Middle frontal gyrus (tissue), 1 donor: ENCODE measurements around the gene CATSPERE.
"Not testable (repeated sequence)": the region's sequence is repeated elsewhere in the genome, so short reads cannot be mapped to it uniquely, and the experiment has no call there.

Source experiments
- DNase-seq: peaks from one replicate; pipeline ENCODE4 v3.0.0-alpha.2; 2015; ENCODE audit warnings: low spot score; ENCODE audit errors: extremely low spot score

The CATSPERE gene

DNA sequence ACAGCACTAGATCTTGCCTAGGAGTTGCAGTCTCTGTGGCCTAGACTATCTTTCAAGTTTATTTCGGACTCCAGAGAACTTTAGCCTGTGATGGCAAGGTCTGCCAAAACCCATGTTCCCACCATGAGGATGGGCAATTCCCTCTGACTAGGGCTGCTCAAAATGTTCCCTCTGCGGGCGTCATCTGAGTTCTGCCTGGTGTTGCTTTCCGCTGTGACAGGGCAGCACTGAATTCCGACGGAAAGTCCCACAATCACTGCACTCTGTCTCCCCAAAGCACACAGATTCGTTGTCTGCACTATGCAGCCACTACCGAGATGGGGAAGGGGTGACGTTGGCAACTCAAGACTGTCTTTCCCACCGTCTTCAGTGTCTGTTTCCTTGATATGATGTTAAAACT, 75.2 kb downstream of the CATSPERE start:
- DNase-seq, result no peak

DNA sequence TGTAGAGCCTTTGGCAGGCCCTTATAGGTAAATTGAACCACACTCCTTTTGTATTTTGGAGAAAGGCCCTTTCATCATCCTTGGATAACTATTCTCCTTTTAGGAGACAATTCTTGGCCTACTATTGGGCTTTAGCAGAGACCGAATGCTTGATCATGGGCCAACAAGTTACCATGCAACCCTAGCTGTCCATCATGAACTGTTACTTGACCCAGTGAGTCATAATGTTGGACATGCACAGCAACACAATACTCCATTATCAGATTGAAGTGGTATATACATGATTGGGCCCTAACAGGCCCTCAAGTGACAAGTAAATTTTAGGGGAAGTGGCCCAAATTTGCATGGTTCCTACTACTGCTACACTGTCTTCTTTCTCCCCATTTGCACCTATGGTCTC, 84.4 kb downstream of the CATSPERE start:
- DNase-seq, result no peak

DNA sequence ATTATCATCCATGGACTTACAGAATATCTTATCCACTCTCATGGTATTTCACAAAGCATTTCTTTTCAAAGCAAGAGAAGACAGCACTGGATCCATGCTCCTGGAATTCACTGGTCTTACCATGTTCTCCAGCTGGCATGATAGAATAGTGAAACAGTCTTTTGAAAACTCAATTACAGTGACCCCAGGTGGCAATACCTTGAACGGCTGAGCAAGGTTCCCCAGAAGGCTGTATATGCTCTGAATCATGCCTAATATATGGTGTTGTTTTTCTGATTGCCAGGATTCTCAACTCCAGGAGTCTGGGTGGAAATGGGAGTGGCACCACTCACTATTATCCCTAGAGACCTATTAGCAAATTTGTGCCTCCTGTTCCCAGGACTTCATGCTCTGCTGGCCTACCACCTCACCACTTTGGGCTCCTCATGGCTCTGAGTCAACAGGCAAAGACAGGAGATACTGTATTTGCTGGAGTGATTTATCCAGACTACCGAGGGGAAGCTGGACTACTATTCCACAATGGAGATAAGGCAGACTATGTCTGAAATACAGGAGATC, 87.6 kb downstream of the CATSPERE start:
- no peak for DNase-seq

DNA sequence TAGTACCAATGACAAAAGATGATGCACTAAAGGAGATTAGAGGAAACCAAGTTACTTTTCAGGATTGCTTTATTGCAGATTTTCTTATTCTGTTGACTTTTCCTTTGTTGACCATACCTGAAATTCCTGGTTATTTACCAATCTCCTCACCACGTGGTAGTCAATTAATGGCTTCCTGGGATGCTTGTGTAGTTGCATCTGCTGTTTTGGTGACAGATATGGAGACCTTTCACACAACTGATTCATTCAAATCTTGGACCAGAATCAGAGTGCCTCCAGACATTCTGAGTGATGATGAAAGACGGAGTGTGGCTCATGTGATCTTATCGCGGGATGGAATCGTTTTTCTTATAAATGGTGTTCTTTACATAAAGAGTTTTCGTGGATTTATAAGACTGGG, 91.3 kb downstream of the CATSPERE start:
- DNase-seq, result no peak

DNA sequence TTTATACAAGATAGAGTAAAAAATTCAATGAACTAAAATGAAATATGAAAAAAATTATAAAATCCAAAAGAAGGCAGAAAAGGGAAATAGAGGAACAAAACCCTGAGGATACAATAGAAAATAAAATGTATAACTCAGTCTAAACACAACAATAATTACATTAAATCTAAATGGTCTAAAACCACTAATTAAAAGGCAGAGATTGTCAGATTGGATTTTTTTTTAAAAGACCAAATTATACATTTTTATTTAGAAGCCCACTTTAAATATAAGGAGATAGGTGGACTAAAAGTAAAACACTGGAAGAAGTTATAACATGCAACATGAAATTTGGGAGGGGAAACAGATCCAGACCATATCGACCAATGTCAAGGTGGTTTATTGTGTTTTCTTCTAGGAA, 95.2 kb downstream of the CATSPERE start:
- no peak for DNase-seq

DNA sequence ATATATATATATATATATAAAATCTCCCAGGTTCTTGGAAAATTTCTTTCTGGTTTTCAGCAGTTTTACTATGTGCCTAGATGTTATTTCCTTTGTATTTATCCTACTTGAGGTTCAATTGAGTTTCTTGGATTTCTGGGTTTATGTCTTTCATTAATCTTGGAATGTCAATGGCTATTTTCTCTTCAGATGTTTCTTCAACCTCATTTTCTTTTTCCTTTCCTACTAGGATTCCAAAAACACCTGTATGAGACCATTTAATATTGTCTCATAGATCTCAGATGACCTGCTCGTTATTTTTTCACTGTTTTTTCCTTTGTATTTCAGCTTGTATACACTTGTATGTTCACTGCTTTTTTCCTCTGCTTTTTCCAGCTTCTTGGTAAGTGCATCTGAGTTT, 96.5 kb downstream of the CATSPERE start:
- DNase-seq, result no peak

DNA sequence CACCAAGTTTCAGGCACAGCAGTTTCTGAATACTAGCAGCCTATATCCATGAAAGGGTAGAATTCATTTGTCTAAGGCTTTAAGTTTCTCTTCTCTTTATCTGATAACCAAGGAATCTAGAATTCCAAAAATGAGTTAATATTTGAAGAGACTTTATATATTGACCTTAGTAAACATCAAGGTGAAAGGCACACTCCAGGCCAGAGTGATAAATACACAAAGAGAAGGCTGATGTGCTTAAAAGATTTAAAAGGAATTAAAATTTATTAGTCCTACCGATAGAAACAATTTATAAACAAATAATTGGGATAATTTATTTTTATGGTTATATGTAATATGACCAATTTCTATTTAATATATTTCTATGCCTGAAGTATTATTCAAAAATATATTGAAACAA, 98.5 kb downstream of the CATSPERE start:
- DNase-seq, result no peak

DNA sequence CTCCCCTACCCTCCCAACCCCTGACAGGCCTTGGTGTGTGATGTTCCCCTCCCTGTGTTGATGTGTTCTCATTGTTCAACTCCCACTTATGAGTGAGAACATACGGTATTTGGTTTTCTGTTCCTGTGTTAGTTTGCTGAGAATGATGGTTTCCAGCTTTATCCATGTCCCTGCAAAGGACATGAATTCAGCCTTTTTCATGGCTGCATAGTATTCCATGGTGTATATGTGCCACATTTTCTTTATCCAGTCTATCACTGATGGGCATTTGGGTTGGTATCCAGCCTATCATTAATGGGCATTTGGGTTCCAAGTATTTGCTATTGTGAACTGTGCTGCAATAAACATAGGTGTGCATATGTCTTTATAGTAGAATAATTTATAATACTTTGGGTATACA, 101.8 kb downstream of the CATSPERE start:
- DNase-seq, result not testable (repeated sequence)

DNA sequence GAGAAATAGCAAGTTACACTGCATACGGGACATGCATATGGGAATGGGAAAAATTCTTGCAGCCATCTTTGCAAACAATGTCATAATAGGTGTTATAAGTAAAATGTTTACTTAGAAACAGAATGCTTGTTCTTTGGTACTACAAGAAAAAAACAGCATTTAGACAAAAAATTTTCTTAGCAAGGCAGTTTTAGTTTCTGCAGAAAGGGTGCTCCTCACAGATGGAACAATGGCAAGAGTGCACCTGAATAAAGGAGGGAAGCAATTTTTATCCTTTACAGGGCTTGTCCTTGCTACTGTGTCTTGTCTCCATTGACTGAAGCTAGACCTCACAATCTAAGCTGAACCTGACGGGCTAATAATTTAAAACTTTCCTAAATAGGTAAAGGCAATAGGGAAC, 112.7 kb downstream of the CATSPERE start:
- DNase-seq, result no peak

DNA sequence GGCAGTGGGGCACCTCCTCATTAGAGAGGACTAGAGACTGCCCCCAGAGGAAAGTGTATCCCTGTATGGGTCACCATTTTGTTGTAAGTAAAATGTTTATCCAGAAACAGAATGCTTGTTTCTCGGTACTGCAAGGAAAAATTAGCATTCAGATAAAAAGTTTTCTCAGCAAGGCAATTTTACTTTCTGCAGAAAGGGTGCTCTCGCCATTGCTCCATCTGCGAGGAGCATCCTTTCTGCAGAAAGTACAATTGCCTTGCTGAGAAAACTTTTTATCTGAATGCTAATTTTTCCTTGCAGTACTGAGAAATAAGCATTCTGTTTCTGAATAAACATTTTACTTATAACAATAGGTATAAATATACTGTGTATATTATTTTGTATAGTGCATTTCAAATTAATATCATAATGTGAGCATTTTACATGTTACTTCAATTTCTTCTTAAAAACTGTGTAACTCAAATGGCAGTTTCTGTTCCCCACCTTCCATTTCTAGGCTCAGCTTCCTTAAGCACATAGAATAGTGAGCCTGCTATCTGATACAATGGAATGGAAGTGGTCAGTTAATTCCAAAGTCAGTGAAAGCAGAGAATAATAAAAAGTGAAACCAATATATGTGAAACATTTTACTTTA, 115.3 kb downstream of the CATSPERE start:
- no peak for DNase-seq

DNA sequence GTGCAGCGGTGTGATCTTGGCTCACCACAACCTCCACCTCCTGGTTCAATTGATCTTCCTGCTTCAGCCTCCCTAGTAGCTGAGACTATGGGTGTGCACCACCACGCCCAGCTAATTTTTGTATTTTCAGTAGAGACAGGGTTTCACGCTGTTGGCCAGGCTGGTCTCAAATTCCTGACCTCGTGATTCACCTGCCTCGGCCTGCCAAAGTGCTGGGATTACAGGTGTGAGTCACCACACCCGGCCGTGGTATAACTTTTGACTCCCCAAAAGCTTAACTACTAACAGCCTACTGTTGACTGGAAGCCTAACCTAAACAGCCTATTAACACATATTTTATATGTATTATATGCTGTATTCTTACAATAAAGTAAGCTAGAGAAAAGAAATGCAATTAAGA, 117.1 kb downstream of the CATSPERE start:
- not testable (repeated sequence) for DNase-seq

DNA sequence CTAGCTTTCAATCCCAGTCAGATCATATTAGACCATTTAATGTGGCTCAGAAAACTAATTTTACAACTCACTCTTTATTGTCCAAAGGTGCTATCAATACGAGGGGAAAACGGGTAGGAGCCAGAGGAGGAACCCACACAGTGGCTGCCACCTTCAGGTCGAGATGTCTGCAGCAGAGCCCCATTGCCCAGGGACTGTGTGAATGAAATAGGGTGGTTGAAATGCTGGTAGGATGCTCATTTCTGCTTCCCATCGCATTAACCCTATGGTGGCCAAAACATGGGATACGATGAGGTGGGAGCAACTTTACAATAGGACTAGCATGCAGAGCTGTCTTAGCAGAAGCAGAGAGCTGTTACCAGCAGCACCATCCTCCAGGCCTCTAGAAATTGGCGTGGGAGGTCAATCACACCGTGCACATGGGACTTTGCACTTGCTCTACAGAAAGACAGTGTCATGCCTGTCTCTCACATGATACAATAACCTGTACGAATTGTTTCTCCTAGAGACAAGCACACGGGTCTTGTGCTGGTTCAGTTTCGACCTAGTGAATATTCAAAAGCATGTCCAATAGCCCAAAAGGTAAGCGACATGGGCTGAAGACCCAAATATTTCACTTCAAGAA, 122.4 kb downstream of the CATSPERE start:
- no peak for DNase-seq

DNA sequence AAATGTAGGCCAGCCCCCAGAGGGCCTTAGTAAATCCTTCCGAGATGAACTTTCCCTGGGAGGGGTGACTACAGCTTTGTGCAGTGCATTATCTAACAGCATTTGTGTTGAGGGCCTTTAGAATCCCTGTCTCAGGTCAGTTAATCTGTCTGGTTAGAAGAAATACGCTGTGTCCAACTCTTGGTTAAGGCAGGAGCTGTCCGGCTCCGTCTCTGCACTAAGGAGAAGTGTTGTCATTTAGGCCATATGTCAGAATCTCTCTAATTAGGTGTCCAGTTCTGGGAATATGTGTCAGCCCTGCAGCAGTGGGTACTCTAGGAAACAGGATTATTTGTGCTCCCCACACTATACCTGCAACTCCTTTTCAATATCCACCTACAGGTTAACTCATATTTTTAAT, 124.8 kb downstream of the CATSPERE start:
- no peak for DNase-seq

DNA sequence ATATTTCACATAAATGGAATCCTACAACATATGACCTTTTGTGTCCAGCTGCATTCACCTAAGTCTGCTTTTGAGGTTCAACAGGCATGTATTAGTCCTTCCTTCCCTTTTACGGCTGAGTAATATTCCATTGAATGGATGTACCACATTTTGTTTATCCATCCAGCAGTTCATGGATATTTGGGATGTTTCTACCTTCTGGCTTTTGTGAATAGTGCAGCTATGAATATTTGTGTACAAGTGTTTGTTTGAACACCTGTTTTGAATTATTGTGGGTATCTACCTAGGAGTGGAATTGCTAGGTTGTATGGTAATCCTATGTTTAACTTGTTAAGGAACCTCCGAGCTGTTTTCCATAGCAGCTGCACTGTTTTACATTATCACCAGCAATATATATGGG, 129.6 kb downstream of the CATSPERE start:
- DNase-seq, result no peak

DNA sequence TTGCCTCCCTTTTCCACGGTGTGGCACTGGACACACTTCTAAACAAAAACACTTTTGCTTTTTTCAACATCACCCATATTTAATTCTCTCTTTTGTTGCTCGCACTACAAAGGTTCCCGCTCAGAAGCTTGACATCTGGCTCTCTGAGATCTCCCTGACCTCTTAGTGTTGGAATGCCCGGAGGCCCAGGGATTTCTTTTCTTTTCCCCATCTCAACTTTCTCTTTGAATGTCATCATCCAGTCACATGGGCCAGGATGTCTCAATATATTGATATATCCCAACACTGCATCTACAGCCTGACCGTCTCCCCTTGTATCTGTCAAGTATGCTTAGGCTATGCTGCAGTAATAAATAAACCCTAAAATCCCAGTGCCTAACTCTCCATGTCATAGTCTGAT, 137.5 kb downstream of the CATSPERE start:
- DNase-seq, result no peak

DNA sequence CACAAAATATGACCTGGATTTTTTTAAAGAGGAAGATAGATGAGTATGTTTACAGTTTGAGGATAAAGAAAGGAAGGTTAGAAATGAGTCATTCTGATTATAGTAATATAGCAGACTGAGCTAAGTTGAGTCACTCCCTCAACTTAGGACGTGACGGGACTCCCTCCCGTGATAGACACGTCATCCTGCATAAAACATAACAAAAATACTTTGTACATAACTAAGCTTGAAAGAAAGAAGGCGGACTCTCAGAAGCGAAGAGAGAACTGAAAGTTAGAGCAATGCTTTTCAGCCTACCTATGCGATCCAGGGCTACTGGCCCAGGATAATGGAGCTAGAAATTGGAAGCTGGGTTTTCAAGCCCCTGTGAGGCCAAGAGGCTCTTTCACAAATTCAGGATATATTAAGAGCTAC, 138.9 kb downstream of the CATSPERE start:
- DNase-seq, result no peak

DNA sequence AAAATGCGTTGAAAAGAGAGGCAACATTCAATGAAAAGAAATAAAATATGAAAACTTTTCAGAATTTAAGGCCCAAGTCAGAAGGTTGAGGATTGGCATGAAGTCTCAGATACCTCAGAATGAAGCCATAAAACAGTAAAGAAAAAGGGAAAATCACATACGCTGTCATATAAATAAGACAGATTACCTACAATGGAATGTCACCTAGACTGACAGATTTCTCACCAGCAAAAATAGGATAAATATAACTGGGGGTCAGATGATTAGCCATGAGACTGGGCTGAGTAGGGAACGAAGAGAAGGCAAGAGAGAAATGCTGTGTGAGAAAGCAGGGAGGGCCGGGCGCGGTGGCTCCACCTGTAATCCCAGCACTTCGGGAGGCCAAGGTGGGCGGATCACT, 140.3 kb downstream of the CATSPERE start:
- DNase-seq, result no peak

DNA sequence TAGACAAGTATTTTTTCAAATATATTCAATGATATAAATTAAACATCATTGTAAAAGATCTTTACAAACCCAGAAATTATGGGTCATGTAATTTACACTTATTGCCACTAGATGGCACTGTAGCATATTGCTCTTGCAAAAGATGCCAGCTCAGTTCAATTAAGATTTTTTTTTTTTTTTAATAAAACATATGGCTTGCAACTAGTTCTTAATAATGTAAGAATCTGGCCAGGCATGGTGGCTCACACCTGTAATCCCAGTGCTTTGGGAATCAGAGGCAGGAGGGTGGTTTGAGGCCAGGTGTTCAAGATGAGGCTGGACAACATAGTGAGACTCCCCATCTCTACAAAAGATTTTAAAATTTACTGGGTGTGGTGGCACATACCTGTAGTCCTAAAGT, 142.4 kb downstream of the CATSPERE start:
- DNase-seq, result no peak

DNA sequence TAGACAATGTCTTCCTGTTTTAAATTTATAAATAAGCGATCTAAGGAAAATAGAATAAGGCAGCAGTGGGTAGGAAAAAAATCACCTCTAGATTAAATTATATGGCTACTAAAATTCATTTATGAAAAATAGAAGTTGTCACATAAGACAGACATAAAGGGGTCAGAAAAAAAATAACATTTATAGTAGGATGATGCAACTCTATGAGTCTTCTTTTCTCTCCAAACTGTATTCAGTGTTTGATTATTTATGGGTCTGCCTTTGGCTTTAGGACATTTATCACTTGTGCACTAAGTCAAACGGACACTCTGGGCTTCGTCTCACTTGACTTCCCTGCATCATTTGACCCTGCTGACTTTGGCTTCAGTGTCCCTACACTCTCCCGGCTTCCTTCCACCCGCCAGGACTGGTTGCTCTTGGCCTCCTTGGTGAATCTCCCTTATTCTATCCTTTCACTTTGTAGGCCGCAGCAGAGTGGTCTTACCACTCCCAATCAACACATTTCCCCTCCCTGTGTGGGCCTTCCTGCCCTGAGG, 144.8 kb downstream of the CATSPERE start:
- no peak for DNase-seq

DNA sequence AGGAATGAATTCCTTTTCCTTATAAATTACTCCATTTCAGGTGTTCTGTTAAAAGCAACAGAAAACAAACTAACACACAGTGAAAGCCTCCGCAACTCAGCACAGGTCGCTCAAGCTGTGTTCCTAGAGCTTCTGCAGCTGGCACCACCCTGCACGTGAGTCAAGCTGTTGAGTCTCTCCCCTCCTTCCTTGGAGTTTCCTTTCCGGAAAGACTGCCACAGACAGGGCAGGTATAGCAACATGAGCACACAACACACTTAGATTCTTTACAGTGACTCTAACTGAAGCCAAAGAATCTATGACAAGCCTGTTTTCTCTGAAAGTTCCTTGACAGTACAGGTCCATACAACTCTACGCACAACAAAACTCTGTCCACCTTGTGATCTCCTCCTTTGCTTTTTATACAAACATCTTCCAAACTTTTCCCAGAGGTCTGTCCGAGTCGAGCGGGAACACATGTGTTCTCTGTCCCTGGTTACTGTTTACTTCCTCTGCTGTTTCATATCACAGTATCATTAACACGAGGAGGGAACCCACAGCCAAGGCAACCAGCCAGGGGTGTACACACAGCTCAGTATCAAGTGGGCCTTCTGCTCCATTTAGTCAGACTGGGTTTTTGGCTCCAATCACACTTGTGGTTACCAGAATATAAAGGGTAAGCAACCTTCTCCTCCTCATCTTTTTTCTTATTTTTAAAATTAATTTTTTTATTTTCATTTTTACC, 153.2 kb downstream of the CATSPERE start:
- no peak for DNase-seq

DNA sequence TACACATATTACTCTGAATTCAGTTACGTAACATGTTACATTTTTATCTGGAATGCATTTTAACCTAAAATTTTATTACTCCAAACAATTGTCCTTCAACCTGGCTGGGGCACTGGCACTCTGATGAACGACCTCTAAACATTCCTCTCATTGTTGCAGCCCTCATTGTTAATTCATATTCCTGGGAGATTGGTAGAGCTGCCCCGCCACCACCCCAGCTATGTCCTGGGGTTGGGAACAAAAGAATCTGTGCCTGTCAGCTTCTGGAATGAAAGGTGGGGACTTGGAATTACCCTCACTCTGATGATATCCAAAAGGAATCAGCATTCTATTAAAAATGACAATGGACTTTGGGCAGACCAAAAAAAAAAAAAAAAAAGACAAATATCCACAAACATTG, 153.8 kb downstream of the CATSPERE start:
- no peak for DNase-seq

DNA sequence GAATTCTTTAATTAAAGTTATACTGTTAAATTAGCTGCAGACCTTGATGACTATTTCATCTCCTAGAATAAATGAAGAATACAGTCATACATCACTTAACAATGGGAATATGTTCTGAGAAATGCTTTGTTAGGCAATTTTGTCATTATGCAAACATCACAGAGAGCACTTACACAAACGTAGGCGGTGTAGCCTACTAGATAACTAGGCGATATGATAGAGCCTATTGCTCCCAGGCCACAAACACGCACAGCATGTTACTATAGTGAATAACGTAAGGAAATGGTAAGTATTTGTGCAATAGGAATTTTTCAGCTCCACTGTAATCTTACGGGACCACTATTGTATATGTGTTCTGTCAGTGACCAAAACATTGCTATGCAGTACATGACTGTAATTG, 154.2 kb downstream of the CATSPERE start:
- DNase-seq, result no peak
